GM12878 (cell line): ENCODE measurements around the gene MGLL. TPM values are rescaled to one million over a fixed set of nuclear protein-coding genes. Genes with fewer than 3 reads are reported as not detected.

Experiments used
- ATAC-seq: fragments of 200-7000 bp; cut with Tn5 transposase; 3 replicates; pipeline ENCODE4 v1.9.1; 2020; ENCODE audit warnings: mild to moderate bottlenecking, moderate library complexity
- BruUV-seq: library from RNA; stranded (reverse); fragments of 400-500 nt; replicated peaks from 2 replicates; lab custom pipeline; 2021; lab: Mats Ljungman, UMichigan
- CTCF ChIA-PET: fragments of 300-600 bp; sonication (Branson Sonifier 250); formaldehyde crosslinking; extraction: SDS; loops from one replicate; lab custom pipeline; 2021; ENCODE audit warnings: inconsistent platforms; lab: Yijun Ruan, JAX
- POLR2A ChIA-PET: fragments of 350-600 bp; formaldehyde crosslinking; extraction: SDS; loops from one replicate; lab custom pipeline; 2021; ENCODE audit warnings: inconsistent platforms; lab: Charles Lee
- RAD21 ChIA-PET: fragments of 300-600 bp; sonication (Branson Sonifier 250); formaldehyde crosslinking; loops from one replicate; lab custom pipeline; 2023; ENCODE audit warnings: antibody characterized with exemption; ENCODE audit not compliant: unreplicated experiment; lab: Charles Lee
- SMC1A ChIA-PET: fragments of 300-600 bp; sonication (Branson Sonifier 250); formaldehyde crosslinking; loops from one replicate; lab custom pipeline; 2023; ENCODE audit not compliant: unreplicated experiment, uncharacterized antibody; lab: Charles Lee
- DNase-seq: peaks from one replicate; pipeline ENCODE4 v3.0.0-alpha.2; 2011; ENCODE audit warnings: low read depth, low spot score
- FAIRE-seq: peaks from 3 replicates; lab custom pipeline; 2011; peaks lifted over from hg19 to GRCh38; lab: Jason Lieb, UNC
- H2AFZ ChIP-seq: 2 replicates; pipeline ENCODE4 v1.6.0; 2011; ENCODE audit warnings: low read depth, low read length, control low read depth; ENCODE audit not compliant: control insufficient read depth
- H3K27ac ChIP-seq: 2 replicates; pipeline ENCODE4 v1.5.1; 2011; ENCODE audit warnings: control low read depth; ENCODE audit not compliant: control insufficient read depth, insufficient read depth
- H3K27me3 ChIP-seq, 2 experiments: replicated peaks in 1 of 2; 2 replicates each; pipeline versions ENCODE4 v1.6.0 to v1.6.1; 2011; ENCODE audit warnings: low read length in 1 of 2; ENCODE audit not compliant: control insufficient read depth in 2 of 2, insufficient read depth in 2 of 2
- H3K36me3 ChIP-seq, 2 experiments: 2 replicates each; pipeline ENCODE4 v1.5.1; 2011; ENCODE audit warnings: low read length in 1 of 2; ENCODE audit not compliant: control insufficient read depth in 2 of 2, insufficient read depth in 2 of 2
- H3K4me1 ChIP-seq: 2 replicates; pipeline ENCODE4 v1.6.1; 2011; ENCODE audit warnings: mild to moderate bottlenecking, low read length, moderate library complexity, mixed read lengths; ENCODE audit not compliant: control insufficient read depth, insufficient read depth
- H3K4me2 ChIP-seq: 2 replicates; pipeline ENCODE4 v1.6.0; 2011; ENCODE audit warnings: control low read depth; ENCODE audit not compliant: control insufficient read depth, insufficient read depth
- H3K4me3 ChIP-seq: fragments of 200-600 bp; sonication (generic); 2 replicates; pipeline ENCODE4 v1.5.1; 2016
- H3K79me2 ChIP-seq: 2 replicates; pipeline ENCODE4 v1.6.0; 2011; ENCODE audit warnings: low read length; ENCODE audit not compliant: control insufficient read depth, insufficient read depth
- H3K9ac ChIP-seq: 2 replicates; pipeline ENCODE4 v1.8.0; 2011; ENCODE audit warnings: low read length, control low read depth, mixed read lengths; ENCODE audit not compliant: control insufficient read depth, insufficient read depth
- H3K9me3 ChIP-seq: replicated peaks from 3 replicates; pipeline ENCODE4 v1.5.1; 2011; ENCODE audit warnings: mild to moderate bottlenecking, low read length; ENCODE audit not compliant: control insufficient read depth, insufficient read depth
- H4K20me1 ChIP-seq: 2 replicates; pipeline ENCODE4 v1.6.0; 2011; ENCODE audit not compliant: control insufficient read depth, insufficient read depth
- ATF7 ChIP-seq: fragments of 450-650 bp; IDR thresholded peaks from 2 replicates; pipeline ENCODE4 v1.6.1; 2016; ENCODE audit warnings: low read depth, mild to moderate bottlenecking
- E2F8 ChIP-seq: fragments of 450-650 bp; IDR thresholded peaks from 2 replicates; pipeline ENCODE4 v1.6.1; 2018; ENCODE audit warnings: mild to moderate bottlenecking, low read depth, moderate library complexity; ENCODE audit not compliant: partially characterized antibody
- RELB ChIP-seq: fragments of 450-650 bp; IDR thresholded peaks from 2 replicates; pipeline ENCODE4 v1.6.1; 2017; ENCODE audit warnings: low read depth, mild to moderate bottlenecking, moderate library complexity
- REST ChIP-seq: IDR thresholded peaks from 2 replicates; pipeline ENCODE4 v1.6.1; 2012; ENCODE audit warnings: mild to moderate bottlenecking, low read depth, low read length
- SMARCA5 ChIP-seq: fragments of 450-650 bp; IDR thresholded peaks from 2 replicates; pipeline ENCODE4 v1.6.1; 2017; ENCODE audit warnings: mild to moderate bottlenecking
- SMC3 ChIP-seq: IDR thresholded peaks from 2 replicates; pipeline ENCODE4 v1.6.1; 2011; ENCODE audit warnings: low read length, improper control_type of control experiment, borderline replicate concordance
- ZBTB40 ChIP-seq: fragments of 450-650 bp; IDR thresholded peaks from 2 replicates; pipeline ENCODE4 v1.6.1; 2016; ENCODE audit warnings: mild to moderate bottlenecking, moderate library complexity, borderline replicate concordance
- ZNF274 ChIP-seq: IDR thresholded peaks from one replicate; pipeline ENCODE4 v1.8.0; 2011; ENCODE audit not compliant: insufficient read length, insufficient read depth
- ZNF622 ChIP-seq: fragments of 450-650 bp; IDR thresholded peaks from 2 replicates; pipeline ENCODE4 v1.6.1; 2017; ENCODE audit warnings: mild to moderate bottlenecking, inconsistent platforms
- WGBS: methylation state at CpG from one replicate; pipeline ENCODE4 v1.1.6; 2016; ENCODE audit warnings: low lambda C conversion rate; ENCODE audit not compliant: insufficient replicate concordance, insufficient coverage; ENCODE audit errors: missing lambda C conversion rate; 5-methylcytosine and 5-hydroxymethylcytosine counted together
- in situ Hi-C: fragments of 300-500 bp; cut with MboI; formaldehyde crosslinking; loops from 9 replicates; pipeline ENCODE4 v1.14.3; 2018; ENCODE audit warnings: mixed read lengths
- intact Hi-C: fragments of 100-400 bp; cut with micrococcal nuclease; formaldehyde crosslinking; loops from one replicate; pipeline ENCODE4 v1.14.2; 2022; ENCODE audit not compliant: unreplicated experiment
- polyA plus RNA-seq, 11 experiments: library from polyadenylated mRNA; depleted of rRNA in 4 of 11; unstranded in 6 of 11; stranded (reverse) in 5 of 11; fragments of >200 nt; fragmentation: Nextera tagmentation in 4 of 11; fragmentation: Illumina TruSeq in 1 of 11; extraction: Ambion mirVana in 4 of 11; extraction: Trizol in 1 of 11; gene quantifications; 1 replicate in 1 of 11; 2 replicates in 10 of 11; pipeline versions ENCODE4 v1.2.1 to v1.2.3, GENCODE V29; 2011 to 2016; ENCODE audit warnings: inconsistent platforms in 2 of 11, missing spikeins in 2 of 11, low read depth in 1 of 11
- total RNA-seq, 4 experiments: library from RNA; depleted of rRNA in 3 of 4; stranded (reverse); fragments of >200 nt in 3 of 4; fragmentation: Illumina TruSeq in 1 of 4; extraction: Trizol in 1 of 4; gene quantifications; 2 replicates each; pipeline versions ENCODE4 v1.2.1 to v1.2.3, GENCODE V29; 2013 to 2021

The MGLL gene
- total and polyA plus RNA-seq, 10 of the 15 experiments (the other 5 are each of a cell fraction or from before 2014, with no cell fraction given) = 44.9 to 177 (median 72.9) TPM

- DNase-seq (no peak), FAIRE-seq (no peak), ATAC-seq (no peak)
- RAD21 ChIA-PET = interaction anchor here (1.6 kb wide), 1 partner anchor 52 kb away, joined by 3 read pairs; no protein-coding TSS in a partner anchor
- Histone ChIP-seq H2AFZ (no peak overlapping the region), H4K20me1 (no peaks in the 10 kb centered on the region), H3K27ac (no peak overlapping the region), H3K4me1 (peaks cover 21% of the 10 kb centered on the region), H3K27me3 (no peaks in the 10 kb centered on the region), H3K36me3 (peaks cover 5 to 15% of the 10 kb centered on the region in 2 experiments; a peak in 3 of 4 replicates), H3K79me2 (no peaks in the 10 kb centered on the region; the same call in 1 of the 2 replicates), H3K9me3 (no peaks in the 10 kb centered on the region), H3K9ac (no peak overlapping the region), H3K4me3 (no peak overlapping the region), H3K4me2 (no peak overlapping the region)
- intact Hi-C loops = no loop called here
- POLR2A ChIA-PET = interaction anchor here (2.1 kb wide), 1 partner anchor 38 kb away, joined by 7 read pairs; no protein-coding TSS in a partner anchor
- BruUV-seq = no TSS peak
- SMC1A ChIA-PET = interaction anchor here (1.2 to 4.9 kb wide), 2 partner anchors 38 to 80 kb away, joined by 3 to 28 read pairs; no protein-coding TSS in a partner anchor
- 81% methylated on average over 9 of the region's 9 CpGs for WGBS
- CTCF ChIA-PET = interaction anchor here (1.5 to 4.4 kb wide), 2 partner anchors 38 to 170 kb away, joined by 4 to 46 read pairs; no protein-coding TSS in a partner anchor
- in situ Hi-C loops = no loop called here
- TF ChIP-seq ZNF274 = no peak
- no peak for TF ChIP-seq SMC3
- TF ChIP-seq RELB = no peak
- no peak for TF ChIP-seq ZNF622
- no peak for TF ChIP-seq SMARCA5
- TF ChIP-seq E2F8 = no peak
- no peak for TF ChIP-seq REST
- no peak for TF ChIP-seq ATF7
- TF ChIP-seq ZBTB40 = no peak
Observed at GRCh38 chr3:127788451-127788909, 33.8 kb downstream of the MGLL start.
